B cell (primary cell): ENCODE data around the gene AMER1. TPM values are rescaled to one million over a fixed set of nuclear protein-coding genes. Genes with fewer than 3 reads are reported as not detected.

ENCODE experiments used
- ATAC-seq: fragments of 200-7000 bp; cut with Tn5 transposase; one replicate; pipeline ENCODE4 v1.10.0; 2021; ENCODE audit warnings: low read depth, mild to moderate bottlenecking, moderate number of reproducible peaks, moderate library complexity
- CTCF ChIA-PET: fragments of 350-600 bp; sonication (Branson Sonifier 250); formaldehyde crosslinking; loops from one replicate; lab custom pipeline; 2021; ENCODE audit warnings: antibody characterized with exemption, inconsistent platforms; lab: Charles Lee
- POLR2A ChIA-PET: fragments of 350-600 bp; sonication (Branson Sonifier 250); formaldehyde crosslinking; loops from one replicate; lab custom pipeline; 2021; ENCODE audit warnings: antibody characterized with exemption; lab: Charles Lee
- DNase-seq: peaks from one replicate; pipeline ENCODE4 v3.0.0; 2013
- H2AFZ ChIP-seq: 2 replicates; pipeline ENCODE4 v1.6.1; 2012; ENCODE audit warnings: mild to moderate bottlenecking, low read depth, low read length; ENCODE audit not compliant: insufficient read depth, poor library complexity, severe bottlenecking
- H3K27ac ChIP-seq, 2 donors: 1 replicate in 1 of 2; 2 replicates in 1 of 2; pipeline ENCODE4 v1.5.1; 2012 to 2013; ENCODE audit warnings: low read length in 2 of 2, mild to moderate bottlenecking in 2 of 2, moderate library complexity in 1 of 2
- H3K27me3 ChIP-seq, 4 experiments: fragments of 200-600 bp in 1 of 4; sonication (generic) in 1 of 4; replicated peaks in 1 of 4; 1 replicate in 2 of 4; 2 replicates in 2 of 4; pipeline versions ENCODE4 v1.6.1 to v1.7.0; 2013 to 2016; ENCODE audit warnings: low read length in 3 of 4, mild to moderate bottlenecking in 2 of 4, mixed read lengths in 1 of 4, moderate library complexity in 1 of 4; ENCODE audit not compliant: insufficient read depth in 4 of 4, control insufficient read depth in 3 of 4; ENCODE audit errors: control extremely low read depth in 1 of 4
- H3K36me3 ChIP-seq, 2 experiments: replicated peaks in 1 of 2; 1 replicate in 1 of 2; 2 replicates in 1 of 2; pipeline versions ENCODE4 v1.6.1 to v1.7.1; 2013; ENCODE audit warnings: low read length in 1 of 2; ENCODE audit not compliant: insufficient read depth in 2 of 2, control insufficient read depth in 1 of 2; ENCODE audit errors: control extremely low read depth in 1 of 2, extremely low read depth in 1 of 2
- H3K4me1 ChIP-seq, 2 donors: fragments of 200-600 bp in 1 of 2; sonication (generic) in 1 of 2; 1 replicate in 1 of 2; 2 replicates in 1 of 2; pipeline versions ENCODE4 v1.5.1 to v1.6.1; 2013 to 2017; ENCODE audit warnings: low read length in 2 of 2; ENCODE audit not compliant: control insufficient read depth in 2 of 2, insufficient read depth in 2 of 2
- H3K4me2 ChIP-seq: replicated peaks from 2 replicates; pipeline ENCODE3; 2012; ENCODE audit warnings: mild to moderate bottlenecking, low read depth, low read length; ENCODE audit not compliant: poor library complexity, severe bottlenecking
- H3K4me3 ChIP-seq, 5 experiments: fragments of 200-600 bp in 1 of 5; sonication (generic) in 1 of 5; 1 replicate in 3 of 5; 2 replicates in 2 of 5; pipeline versions ENCODE4 v1.5.1 to v1.7.0; 2011 to 2016; ENCODE audit warnings: low read length in 4 of 5, mild to moderate bottlenecking in 4 of 5, low read depth in 2 of 5, control low read depth in 1 of 5, moderate library complexity in 1 of 5; ENCODE audit not compliant: insufficient read depth in 1 of 5; ENCODE audit errors: control extremely low read depth in 1 of 5, extremely low read depth in 1 of 5
- H3K79me2 ChIP-seq: fragments of 200-600 bp; sonication (generic); one replicate; pipeline ENCODE4 v1.6.0; 2016; ENCODE audit warnings: low read length; ENCODE audit not compliant: control insufficient read depth, insufficient read depth
- H3K9ac ChIP-seq: fragments of 200-600 bp; sonication (generic); 2 replicates; pipeline ENCODE4 v1.6.1; 2017; ENCODE audit warnings: mild to moderate bottlenecking, low read length, moderate library complexity
- H3K9me3 ChIP-seq, 3 donors: one replicate each; pipeline versions ENCODE4 v1.6.1 to v1.7.1; 2013; ENCODE audit warnings: low read length in 2 of 3; ENCODE audit not compliant: control insufficient read depth in 2 of 3, insufficient read depth in 1 of 3; ENCODE audit errors: control extremely low read depth in 1 of 3
- H4K20me1 ChIP-seq: 2 replicates; pipeline ENCODE4 v1.6.0; 2012; ENCODE audit warnings: mild to moderate bottlenecking, low read length; ENCODE audit not compliant: insufficient read depth, control insufficient read depth, poor library complexity, severe bottlenecking
- H3K27ac Mint-ChIP-seq: one replicate; pipeline ENCODE4 v1.8.0; 2021; ENCODE audit warnings: mixed read lengths
- H3K27me3 Mint-ChIP-seq: one replicate; pipeline ENCODE4 v1.8.0; 2021; ENCODE audit warnings: mixed read lengths
- H3K4me1 Mint-ChIP-seq: one replicate; pipeline ENCODE4 v1.8.0; 2021; ENCODE audit warnings: mixed read lengths
- H3K4me3 Mint-ChIP-seq: one replicate; pipeline ENCODE4 v1.8.0; 2021; ENCODE audit warnings: mixed read lengths
- H3K9me3 Mint-ChIP-seq: one replicate; pipeline ENCODE4 v1.8.0; 2022; ENCODE audit warnings: mixed read lengths; ENCODE audit not compliant: insufficient read depth
- CTCF ChIP-seq: fragments of 200-600 bp; IDR thresholded peaks from one replicate; pipeline ENCODE4 v1.8.0; 2022; ENCODE audit warnings: antibody characterized with exemption, mild to moderate bottlenecking
- EZH2 ChIP-seq: IDR thresholded peaks from 2 replicates; pipeline ENCODE4 v1.6.1; 2012; ENCODE audit warnings: borderline replicate concordance, low read depth, mild to moderate bottlenecking, moderate library complexity, low read length; ENCODE audit not compliant: insufficient read depth, poor library complexity, severe bottlenecking
- WGBS: methylation state at CpG from one replicate; pipeline ENCODE4 v1.1.5; 2013; ENCODE audit warnings: missing lambda C conversion rate; ENCODE audit not compliant: insufficient coverage; 5-methylcytosine and 5-hydroxymethylcytosine counted together
- intact Hi-C: fragments of 100-400 bp; cut with micrococcal nuclease; formaldehyde crosslinking; loops from one replicate; pipeline ENCODE4 v1.10.0; 2022
- polyA plus RNA-seq: library from polyadenylated mRNA; depleted of rRNA; stranded (reverse); fragments of >200 nt; gene quantifications from 2 replicates; pipeline ENCODE4 v1.2.3, GENCODE V29; 2012
- total RNA-seq, 2 donors: library from RNA; stranded (reverse); fragments of 120-200 nt in 1 of 2; gene quantifications; 1 replicate in 1 of 2; 2 replicates in 1 of 2; pipeline versions ENCODE4 v1.2.3 to v1.2.4, GENCODE V29; 2013 to 2022

The AMER1 gene
- total and polyA plus RNA-seq, 2 donors (not counting 1 experiment from before 2014, with no cell fraction given), result 1.5 to 8.6 TPM

- no peaks in the 10 kb centered on the region for H3K4me1 ChIP-seq
- no peak overlapping the region for H3K4me3 Mint-ChIP-seq
- DNase-seq, result no peak
- no peak overlapping the region for H3K4me3 ChIP-seq
- no peaks in the 10 kb centered on the region for H3K27me3 Mint-ChIP-seq
- H3K4me1 Mint-ChIP-seq, result no peaks in the 10 kb centered on the region
- no peak overlapping the region for H3K4me2 ChIP-seq
- intact Hi-C loops, result no loop called here
- no peak for ATAC-seq
- H3K36me3 ChIP-seq, result peaks cover 0 to 8% of the 10 kb centered on the region in 2 experiments
- no peak overlapping the region for H2AFZ ChIP-seq
- no peak overlapping the region for H3K27ac Mint-ChIP-seq
- H3K27me3 ChIP-seq, result no peaks in the 10 kb centered on the region
- no peak overlapping the region for H3K27ac ChIP-seq
- no CpG with 5 or more reads among the region's 3 CpGs for WGBS
- no peak for TF ChIP-seq EZH2
- no peak for TF ChIP-seq CTCF
- no peaks in the 10 kb centered on the region for H3K79me2 ChIP-seq
- no peak overlapping the region for H3K9ac ChIP-seq
- no peaks in the 10 kb centered on the region for H3K9me3 Mint-ChIP-seq
- H3K9me3 ChIP-seq, result no peaks in the 10 kb centered on the region
- ChIA-PET POLR2A (no interaction called here), CTCF (no interaction called here)
- no peaks in the 10 kb centered on the region for H4K20me1 ChIP-seq
Measured at GRCh38 chrX:64188901-64189300, 16.6 kb downstream of the AMER1 start.

GRCh38 chrX:64187762-64188150 lies 17.8 kb downstream of the AMER1 start:
- DNase-seq, result no peak
- no peak for ATAC-seq
- H3K4me1 ChIP-seq, result no peaks in the 10 kb centered on the region
- H4K20me1 ChIP-seq, result no peaks in the 10 kb centered on the region
- no peaks in the 10 kb centered on the region for H3K9me3 ChIP-seq
- H3K27ac ChIP-seq, result no peak overlapping the region
- H3K9ac ChIP-seq, result no peak overlapping the region
- intact Hi-C loops, result no loop called here
- H3K4me2 ChIP-seq, result no peak overlapping the region
- Mint-ChIP-seq H3K27me3 (no peaks in the 10 kb centered on the region), H3K9me3 (no peaks in the 10 kb centered on the region), H3K4me3 (no peak overlapping the region), H3K27ac (no peak overlapping the region), H3K4me1 (no peaks in the 10 kb centered on the region)
- ChIA-PET POLR2A (no interaction called here), CTCF (no interaction called here)
- no peak overlapping the region for H3K4me3 ChIP-seq
- TF ChIP-seq CTCF (no peak), EZH2 (no peak)
- H3K27me3 ChIP-seq, result no peaks in the 10 kb centered on the region
- H2AFZ ChIP-seq, result no peak overlapping the region
- no peaks in the 10 kb centered on the region for H3K79me2 ChIP-seq
- H3K36me3 ChIP-seq, result peaks cover 0 to 6% of the 10 kb centered on the region in 2 experiments
